HG02943 (cell line): Measurements from ENCODE around the gene TLCD2.
"Not testable (repeated sequence)": the region's sequence is repeated elsewhere in the genome, so short reads cannot be mapped to it uniquely, and the experiment has no call there.

Experiments
- ATAC-seq: cut with Tn5 transposase; IDR thresholded peaks from one replicate; pipeline ENCODE4 v1.9.1; 2021; ENCODE audit warnings: mild to moderate bottlenecking, low read depth, moderate library complexity; ENCODE audit not compliant: unreplicated experiment

Gene TLCD2

GRCh38 chr17:1718362-1719165, 8.4 kb upstream of the TLCD2 start:
- no peak for ATAC-seq

GRCh38 chr17:1716912-1717695, 6.9 kb upstream of the TLCD2 start:
- peak; percentile 44 for ATAC-seq

- ATAC-seq: peak; percentile 60
Observed at GRCh38 chr17:1716076-1716911, 6.1 kb upstream of the TLCD2 start.

- ATAC-seq: no peak
Observed at GRCh38 chr17:1715803-1716075, 5.6 kb upstream of the TLCD2 start.

GRCh38 chr17:1714980-1715802, 5.0 kb upstream of the TLCD2 start:
- no peak for ATAC-seq

GRCh38 chr17:1714427-1714979, 4.3 kb upstream of the TLCD2 start:
- ATAC-seq: no peak

- no peak for ATAC-seq
Observed at GRCh38 chr17:1713878-1714426, 3.8 kb upstream of the TLCD2 start.

GRCh38 chr17:1713160-1713877, 3.1 kb upstream of the TLCD2 start:
- ATAC-seq: no peak

- ATAC-seq: no peak
Observed at GRCh38 chr17:1712271-1712670, 2.1 kb upstream of the TLCD2 start.

- no peak for ATAC-seq
Observed at GRCh38 chr17:1711804-1712203, 1.6 kb upstream of the TLCD2 start.

GRCh38 chr17:1710807-1711553, 803 bp upstream of the TLCD2 start:
- ATAC-seq: no peak

GRCh38 chr17:1709403-1709951, 700 bp downstream of the TLCD2 start:
- ATAC-seq: no peak

- not testable (repeated sequence) for ATAC-seq
Observed at GRCh38 chr17:1708791-1709346, 1.3 kb downstream of the TLCD2 start.

GRCh38 chr17:1707107-1707506, 3.1 kb downstream of the TLCD2 start:
- ATAC-seq: no peak

GRCh38 chr17:1705004-1705403, 5.2 kb downstream of the TLCD2 start:
- ATAC-seq: no peak

- no peak for ATAC-seq
Observed at GRCh38 chr17:1703063-1703462, 7.1 kb downstream of the TLCD2 start.

GRCh38 chr17:1699891-1700290, 10.3 kb downstream of the TLCD2 start:
- not testable (repeated sequence) for ATAC-seq

- no peak for ATAC-seq
Observed at GRCh38 chr17:1697681-1698080, 12.5 kb downstream of the TLCD2 start.
